GM19193 (cell line): ENCODE data around the gene MAG.

ENCODE experiments used
- POLR2A ChIP-seq: IDR thresholded peaks from 4 replicates; pipeline ENCODE4 v1.6.1; 2011; ENCODE audit not compliant: insufficient read depth, insufficient read length; ENCODE audit errors: extremely low read depth

Gene MAG

GRCh38 chr19:35260694-35261304 lies 31.2 kb upstream of the MAG start:
- peak; percentile 6 for TF ChIP-seq POLR2A

DNA sequence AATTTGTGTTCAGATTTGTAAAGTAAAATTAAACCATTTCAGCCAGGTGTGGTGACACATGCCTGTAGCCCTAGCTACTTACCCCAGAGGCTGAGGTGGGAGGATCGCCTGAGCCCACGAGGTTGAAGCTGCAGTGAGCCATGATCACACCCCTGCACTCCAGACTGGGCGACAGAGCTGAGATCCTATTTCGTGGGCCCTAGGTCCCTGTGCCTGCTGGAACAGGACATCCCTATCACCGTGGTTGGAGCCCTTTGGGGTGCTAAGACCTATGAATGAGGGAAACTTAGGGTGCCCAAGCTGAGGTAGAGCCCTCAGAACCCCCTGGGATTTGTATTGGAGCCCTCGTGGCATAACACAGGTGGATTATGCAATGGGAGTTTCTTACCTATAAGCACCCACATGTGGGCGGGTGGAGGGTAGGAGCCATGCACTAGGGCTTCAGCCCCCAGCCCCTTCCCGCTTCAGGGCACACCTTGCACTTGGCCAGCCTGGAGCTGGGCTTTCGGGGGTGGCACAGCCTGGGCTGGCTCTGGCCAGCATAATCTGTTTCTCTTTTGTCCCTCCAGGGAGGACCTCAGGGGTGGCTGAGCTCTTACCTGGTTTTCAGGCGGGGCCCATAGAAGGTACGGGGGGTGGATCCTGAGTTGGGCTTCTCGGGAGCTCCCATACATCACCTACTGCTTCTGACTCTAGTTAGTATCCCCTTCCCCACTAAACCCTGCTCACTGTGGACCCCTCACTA lies 30.4 kb upstream of the MAG start:
- TF ChIP-seq POLR2A = peak; percentile 15

DNA sequence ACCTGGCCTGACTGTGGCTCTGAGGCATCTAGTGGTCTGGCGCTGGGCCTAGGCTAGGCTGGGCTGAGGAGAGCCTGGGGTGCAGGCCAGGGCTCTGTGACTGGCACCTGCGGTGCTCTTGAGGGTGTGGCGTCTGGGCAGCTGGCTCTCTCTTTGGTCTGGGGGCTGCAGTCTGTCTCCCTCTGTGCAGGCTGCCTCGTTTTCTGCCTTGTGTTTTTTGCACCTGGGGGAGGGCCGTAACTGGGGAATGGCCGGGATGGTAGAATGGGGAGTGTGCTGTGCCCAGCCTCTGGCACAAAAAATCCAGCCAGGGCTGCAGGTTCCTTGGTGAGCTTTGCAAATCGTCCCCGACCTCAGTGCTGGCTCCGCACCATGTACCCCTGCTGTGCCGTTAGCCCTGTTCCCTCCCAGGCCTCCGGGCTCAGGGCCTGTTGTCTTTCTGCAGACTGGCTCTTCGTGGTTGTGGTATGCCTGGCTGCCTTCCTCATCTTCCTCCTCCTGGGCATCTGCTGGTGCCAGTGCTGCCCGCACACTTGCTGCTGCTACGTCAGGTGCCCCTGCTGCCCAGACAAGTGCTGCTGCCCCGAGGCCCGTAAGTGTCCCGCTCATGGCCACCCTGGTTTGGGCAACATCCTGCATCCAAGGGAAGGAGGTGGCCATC lies 29.7 kb upstream of the MAG start:
- TF ChIP-seq POLR2A = peak; percentile 16

GRCh38 chr19:35264268-35265125 lies 27.5 kb upstream of the MAG start:
- peak; percentile 7 for TF ChIP-seq POLR2A

DNA sequence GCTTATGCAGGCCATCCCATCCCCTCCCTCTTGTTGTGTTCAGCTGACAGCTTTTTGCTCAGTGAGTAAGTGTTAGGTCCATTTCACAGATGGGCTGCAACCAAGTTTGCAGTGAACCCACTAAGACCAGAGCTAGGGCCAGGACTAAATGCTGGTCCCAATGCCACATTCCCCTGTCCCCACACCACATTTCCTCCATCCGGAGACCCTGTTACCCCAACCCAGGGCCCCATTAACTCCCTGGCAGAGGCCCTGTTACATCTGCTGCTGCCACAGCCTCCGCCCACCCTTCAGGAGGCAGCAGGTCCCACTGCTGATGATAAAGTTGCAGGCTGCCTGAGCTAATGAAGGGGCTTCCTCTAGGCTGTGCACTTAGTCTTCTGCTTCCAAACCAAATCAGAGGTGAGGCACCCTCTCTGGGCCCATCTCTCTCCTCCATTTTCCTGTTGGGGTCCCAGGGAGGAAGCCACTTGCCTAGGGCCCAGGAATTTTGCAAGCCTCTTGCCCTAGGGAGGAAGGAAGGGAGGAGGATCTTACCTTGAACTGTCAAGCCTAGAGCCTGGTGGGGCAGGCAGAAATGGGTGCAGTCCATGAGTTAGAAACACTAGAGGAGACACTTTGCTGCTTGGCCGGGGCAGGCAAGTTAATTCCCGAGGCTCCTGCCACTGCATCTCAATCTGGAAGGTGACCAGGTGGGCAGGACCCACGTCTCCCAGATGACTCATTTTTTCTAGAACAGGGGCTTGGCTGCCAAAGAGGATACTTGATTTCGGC lies 26.6 kb upstream of the MAG start:
- no peak for TF ChIP-seq POLR2A

- TF ChIP-seq POLR2A = no peak
Measured at GRCh38 chr19:35265900-35266519, 26.0 kb upstream of the MAG start.

DNA sequence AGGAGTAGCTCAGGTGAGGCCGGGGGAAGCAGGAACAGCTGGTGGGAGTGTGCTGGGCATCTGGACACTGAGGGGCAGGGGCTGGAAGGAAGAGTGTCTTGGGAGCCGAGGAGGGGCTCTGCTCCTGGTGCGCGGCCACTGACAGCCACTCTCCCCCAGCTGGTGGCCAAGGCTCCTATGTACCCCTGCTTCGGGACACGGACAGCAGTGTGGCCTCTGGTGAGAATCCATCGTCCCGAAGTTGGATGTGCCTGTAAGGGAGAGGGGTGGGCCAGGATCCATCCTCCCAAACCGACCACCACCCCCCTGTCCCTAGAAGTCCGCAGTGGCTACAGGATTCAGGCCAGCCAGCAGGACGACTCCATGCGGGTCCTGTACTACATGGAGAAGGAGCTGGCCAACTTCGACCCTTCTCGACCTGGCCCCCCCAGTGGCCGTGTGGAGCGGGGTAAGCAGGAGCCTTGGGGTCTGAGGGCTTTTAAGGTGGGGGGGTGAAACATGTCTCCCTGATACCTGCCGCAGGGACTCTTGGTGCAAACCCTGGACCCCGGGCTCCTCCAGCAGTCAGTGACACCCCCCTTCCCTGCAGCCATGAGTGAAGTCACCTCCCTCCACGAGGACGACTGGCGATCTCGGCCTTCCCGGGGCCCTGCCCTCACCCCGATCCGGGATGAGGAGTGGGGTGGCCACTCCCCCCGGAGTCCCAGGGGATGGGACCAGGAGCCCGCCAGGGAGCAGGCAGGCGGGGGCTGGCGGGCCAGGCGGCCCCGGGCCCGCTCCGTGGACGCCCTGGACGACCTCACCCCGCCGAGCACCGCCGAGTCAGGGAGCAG lies 25.2 kb upstream of the MAG start:
- TF ChIP-seq POLR2A = no peak

- no peak for TF ChIP-seq POLR2A
Measured at GRCh38 chr19:35267353-35267817, 24.6 kb upstream of the MAG start.

- TF ChIP-seq POLR2A = peak; percentile 72
Measured at GRCh38 chr19:35267818-35268535, 24.0 kb upstream of the MAG start.

- TF ChIP-seq POLR2A = no peak
Measured at GRCh38 chr19:35268536-35269437, 23.2 kb upstream of the MAG start, which contains the start of gene USF2. USF2 (plus strand) TSS chr19:35268962; CDS start chr19:35269102, 140 bp downstream.

- peak; percentile 41 for TF ChIP-seq POLR2A
Measured at GRCh38 chr19:35269438-35270117, 22.4 kb upstream of the MAG start.
